ENCODE results near the gene COL20A1. TPM values are rescaled to one million over a fixed set of nuclear protein-coding genes. Genes with fewer than 3 reads are reported as not detected.

COL20A1 gene
- total and polyA plus RNA-seq, 2 experiments from 2014 or later, result 1.4 TPM; not detected in 1

DNA sequence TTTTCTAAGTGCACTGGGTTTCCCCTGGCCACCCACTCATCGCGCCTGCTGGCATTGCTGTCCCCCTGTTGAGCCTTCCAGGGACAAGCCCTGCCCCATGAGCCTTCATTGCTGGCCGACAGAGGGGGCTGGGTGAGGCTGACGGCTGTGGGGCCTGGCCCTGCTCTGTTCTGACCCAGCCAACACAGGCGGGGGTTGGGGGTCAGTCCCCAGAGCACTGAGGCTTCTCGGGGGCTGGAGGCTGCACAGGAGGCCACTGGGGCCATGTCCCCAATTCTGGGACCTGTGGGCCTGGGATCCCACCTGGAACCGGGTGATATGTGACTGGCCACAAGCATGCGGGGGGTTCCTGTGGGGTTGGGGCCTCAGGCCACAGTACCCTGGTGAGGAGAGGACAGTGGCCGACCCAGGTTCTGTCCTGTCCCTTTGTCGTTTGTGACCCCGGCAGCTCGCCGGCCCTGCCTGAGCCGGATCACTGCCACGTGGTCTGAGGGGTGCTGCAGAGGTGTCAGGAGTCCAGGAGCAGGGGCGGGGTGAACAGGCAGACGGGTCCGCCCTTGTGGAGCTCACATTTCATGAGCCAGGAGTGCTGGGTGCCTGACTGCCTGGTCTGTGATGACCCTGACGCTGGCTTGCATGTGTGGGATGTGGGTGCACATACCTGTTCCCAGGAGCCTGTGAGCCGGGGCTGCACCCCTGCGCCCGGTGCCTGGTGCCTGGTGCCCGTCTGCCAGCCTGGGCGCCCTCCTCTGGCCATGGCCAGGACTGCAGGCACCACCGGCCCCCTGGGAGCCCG is 2.1 kb upstream of the COL20A1 start:
- H3K36me3 ChIP-seq, result peaks cover 8% of the 10 kb centered on the region
- H3K4me1 ChIP-seq (ENCODE audit: low read depth), result no peaks in the 10 kb centered on the region
- H3K4me3 ChIP-seq, result no peak overlapping the region
- DNase-seq (ENCODE audit: low read depth in 1 of 2, low spot score in 1 of 2), result peak; percentile 38 to 58
- H3K9me3 ChIP-seq (ENCODE audit: low read depth), result no peaks in the 10 kb centered on the region
- H3K27me3 ChIP-seq, result peaks cover 17% of the 10 kb centered on the region
- no peak overlapping the region for H3K27ac ChIP-seq
- TF ChIP-seq, protein P1, sequence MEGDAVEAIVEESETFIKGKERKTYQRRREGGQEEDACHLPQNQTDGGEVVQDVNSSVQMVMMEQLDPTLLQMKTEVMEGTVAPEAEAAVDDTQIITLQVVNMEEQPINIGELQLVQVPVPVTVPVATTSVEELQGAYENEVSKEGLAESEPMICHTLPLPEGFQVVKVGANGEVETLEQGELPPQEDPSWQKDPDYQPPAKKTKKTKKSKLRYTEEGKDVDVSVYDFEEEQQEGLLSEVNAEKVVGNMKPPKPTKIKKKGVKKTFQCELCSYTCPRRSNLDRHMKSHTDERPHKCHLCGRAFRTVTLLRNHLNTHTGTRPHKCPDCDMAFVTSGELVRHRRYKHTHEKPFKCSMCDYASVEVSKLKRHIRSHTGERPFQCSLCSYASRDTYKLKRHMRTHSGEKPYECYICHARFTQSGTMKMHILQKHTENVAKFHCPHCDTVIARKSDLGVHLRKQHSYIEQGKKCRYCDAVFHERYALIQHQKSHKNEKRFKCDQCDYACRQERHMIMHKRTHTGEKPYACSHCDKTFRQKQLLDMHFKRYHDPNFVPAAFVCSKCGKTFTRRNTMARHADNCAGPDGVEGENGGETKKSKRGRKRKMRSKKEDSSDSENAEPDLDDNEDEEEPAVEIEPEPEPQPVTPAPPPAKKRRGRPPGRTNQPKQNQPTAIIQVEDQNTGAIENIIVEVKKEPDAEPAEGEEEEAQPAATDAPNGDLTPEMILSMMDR (IDR thresholded peaks at IDR 0.05; ENCODE audit: low read depth, low read length), result peak; percentile 59

DNA sequence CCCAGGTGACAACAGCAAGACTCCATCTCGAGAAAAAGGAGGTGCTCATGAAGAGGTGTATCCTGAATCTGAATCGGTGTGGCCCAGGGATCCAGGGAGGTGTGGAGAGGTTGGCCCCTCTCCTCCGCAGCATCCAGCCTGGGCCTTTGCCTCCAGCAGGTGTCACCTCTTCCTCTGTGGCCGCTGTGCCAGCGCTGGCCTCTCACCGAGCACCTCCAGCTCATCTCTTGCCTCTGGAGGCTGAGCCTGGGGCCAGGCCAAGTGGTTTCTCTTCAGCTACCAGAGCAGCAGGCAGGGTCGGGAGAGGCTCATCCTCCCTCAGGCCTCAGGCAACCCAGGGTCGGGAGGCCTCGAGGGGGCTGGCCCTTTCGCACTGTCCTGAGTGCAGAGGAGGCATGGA is 1.2 kb upstream of the COL20A1 start:
- TF ChIP-seq, protein P1 (IDR thresholded peaks at IDR 0.05; ENCODE audit: low read depth, low read length), result no peak
- DNase-seq (ENCODE audit: low read depth in 1 of 2, low spot score in 1 of 2), result no peak
- H3K4me1 ChIP-seq (ENCODE audit: low read depth), result no peaks in the 10 kb centered on the region

DNA sequence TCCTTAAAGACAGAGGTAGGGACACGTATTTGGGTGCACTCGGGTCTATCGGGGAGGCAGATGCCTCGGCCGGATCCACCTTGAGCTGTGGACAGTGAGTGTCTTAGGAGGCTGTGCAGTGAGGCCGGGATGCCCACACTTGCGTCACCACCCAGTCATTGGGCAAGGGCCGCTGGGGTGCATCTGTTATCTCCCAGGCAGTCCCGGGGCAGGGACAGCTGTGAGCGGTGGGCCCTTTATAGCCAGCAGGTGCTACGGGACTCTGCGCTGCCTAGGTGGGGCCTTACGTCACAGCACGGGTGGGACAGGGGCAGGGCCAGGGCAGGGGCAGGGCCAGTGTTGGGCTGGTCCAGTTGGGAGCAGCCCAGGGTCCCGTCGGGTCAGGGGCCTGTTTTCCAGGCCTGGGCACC is 689 bp upstream of the COL20A1 start:
- peaks cover 32% of the 10 kb centered on the region for H3K27me3 ChIP-seq
- no peak for DNase-seq (ENCODE audit: low read depth in 1 of 2, low spot score in 1 of 2)
- no peaks in the 10 kb centered on the region for H3K4me1 ChIP-seq (ENCODE audit: low read depth)
- H3K36me3 ChIP-seq, result peaks cover 7% of the 10 kb centered on the region
- no peak overlapping the region for H3K27ac ChIP-seq
- TF ChIP-seq, protein P1 (IDR thresholded peaks at IDR 0.05; ENCODE audit: low read depth, low read length), result no peak
- H3K9me3 ChIP-seq (ENCODE audit: low read depth), result no peaks in the 10 kb centered on the region
- H3K4me3 ChIP-seq, result no peak overlapping the region

More for the DNA sequence above, 1.2 kb upstream of the COL20A1 start:
- Histone ChIP-seq H3K9me3 (ENCODE audit: low read depth) (no peaks in the 10 kb centered on the region), H3K4me3 (no peak overlapping the region), H3K27ac (no peak overlapping the region), H3K27me3 (peaks cover 27% of the 10 kb centered on the region), H3K36me3 (peaks cover 7% of the 10 kb centered on the region)

DNA sequence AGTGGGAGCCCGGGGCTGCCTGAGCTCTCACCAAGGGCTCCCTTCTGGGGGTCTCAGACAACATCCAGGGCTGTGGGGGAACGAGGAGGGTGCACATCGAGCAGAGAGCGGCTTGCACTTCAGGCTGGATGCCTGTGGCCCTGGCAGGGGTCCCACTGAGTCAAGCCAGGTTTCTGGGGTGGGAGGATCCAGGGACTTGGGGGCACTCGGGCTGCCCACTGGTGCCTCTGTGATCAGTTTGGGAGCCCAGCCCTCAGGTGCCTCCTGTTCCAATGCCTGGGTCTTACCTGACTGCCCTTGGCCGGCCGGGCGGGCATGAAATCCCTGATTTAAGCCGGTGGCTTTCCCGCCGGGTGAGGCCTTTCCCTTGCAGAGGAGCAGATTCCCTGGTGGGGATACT is 470 bp downstream of the COL20A1 start:
- no peak for DNase-seq (ENCODE audit: low read depth in 1 of 2, low spot score in 1 of 2)
- TF ChIP-seq, protein P1 (IDR thresholded peaks at IDR 0.05; ENCODE audit: low read depth, low read length), result no peak
- peaks cover 33% of the 10 kb centered on the region for H3K27me3 ChIP-seq
- no peak overlapping the region for H3K4me3 ChIP-seq
- no peaks in the 10 kb centered on the region for H3K4me1 ChIP-seq (ENCODE audit: low read depth)
- no peak overlapping the region for H3K27ac ChIP-seq
- peaks cover 4% of the 10 kb centered on the region for H3K36me3 ChIP-seq
- no peaks in the 10 kb centered on the region for H3K9me3 ChIP-seq (ENCODE audit: low read depth)

DNA sequence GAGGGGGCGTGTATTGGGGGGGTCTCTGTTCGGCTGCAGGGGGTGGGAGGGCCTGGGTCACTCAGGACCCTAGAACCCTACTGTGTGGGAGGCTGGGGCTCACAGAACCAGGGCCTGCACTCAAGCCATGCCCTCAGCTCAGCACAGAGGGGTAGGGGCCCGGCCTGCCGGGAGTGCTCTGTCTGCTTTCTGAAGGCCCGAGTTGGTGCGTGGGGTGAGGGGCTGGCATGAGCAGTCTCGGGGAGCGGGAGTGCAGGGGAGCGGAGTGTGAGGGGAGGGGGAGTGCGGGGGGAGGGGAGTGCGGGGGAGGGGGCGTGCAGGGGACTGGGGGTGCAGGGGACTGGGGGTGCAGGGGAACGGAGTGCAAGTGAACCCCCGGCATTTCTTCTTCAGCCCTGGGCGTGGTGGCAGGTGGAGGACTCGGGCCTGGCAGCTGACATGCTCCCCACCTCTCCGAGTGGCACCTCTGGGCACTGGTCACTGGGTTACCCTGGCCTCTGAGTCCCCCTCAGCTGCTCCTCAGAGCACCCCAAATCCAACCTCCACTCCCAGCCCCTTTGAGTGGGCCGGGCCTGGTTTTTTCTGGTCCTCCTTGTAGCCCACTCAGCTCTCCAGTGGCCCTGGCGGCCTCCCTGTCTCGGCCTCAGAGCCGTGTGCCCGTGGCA is 1.0 kb downstream of the COL20A1 start:
- H3K4me1 ChIP-seq (ENCODE audit: low read depth), result no peaks in the 10 kb centered on the region
- peaks cover 36% of the 10 kb centered on the region for H3K27me3 ChIP-seq
- TF ChIP-seq, protein P1 (IDR thresholded peaks at IDR 0.05; ENCODE audit: low read depth, low read length), result no peak
- H3K27ac ChIP-seq, result no peak overlapping the region
- H3K9me3 ChIP-seq (ENCODE audit: low read depth), result no peaks in the 10 kb centered on the region
- H3K36me3 ChIP-seq, result no peaks in the 10 kb centered on the region
- no peak for DNase-seq (ENCODE audit: low read depth in 1 of 2, low spot score in 1 of 2)
- no peak overlapping the region for H3K4me3 ChIP-seq
